GM12892 (cell line): Measurements from ENCODE around the gene TULP4.
"Not testable (repeated sequence)": the region's sequence is repeated elsewhere in the genome, so short reads cannot be mapped to it uniquely, and the experiment has no call there.

ENCODE experiments used
- DNase-seq: peaks from one replicate; pipeline ENCODE4 v3.0.0; 2011; ENCODE audit not compliant: insufficient read length
- FAIRE-seq: peaks from 2 replicates; lab custom pipeline; 2011; peaks lifted over from hg19 to GRCh38; lab: Jason Lieb, UNC
- POLR2A ChIP-seq: IDR thresholded peaks from 2 replicates; pipeline ENCODE4 v1.6.1; 2011; ENCODE audit warnings: low read depth, low read length, control low read depth
- POLR2AphosphoS5 ChIP-seq: IDR thresholded peaks from 2 replicates; pipeline ENCODE4 v1.6.1; 2011; ENCODE audit warnings: low read depth, low read length, control low read depth
- TAF1 ChIP-seq: IDR thresholded peaks from 2 replicates; pipeline ENCODE4 v1.6.1; 2011; ENCODE audit warnings: low read depth, mild to moderate bottlenecking, control low read depth, low read length, borderline replicate concordance

TULP4 gene

GRCh38 chr6:158283304-158283980 lies 28.8 kb upstream of the TULP4 start:
- no peak for DNase-seq
- peak; percentile 17 for FAIRE-seq
- TF ChIP-seq TAF1 (no peak), POLR2A (no peak), POLR2AphosphoS5 (no peak)

GRCh38 chr6:158284007-158284875 lies 28.0 kb upstream of the TULP4 start:
- no peak for FAIRE-seq

GRCh38 chr6:158284876-158285655 lies 27.2 kb upstream of the TULP4 start:
- FAIRE-seq (no peak), DNase-seq (no peak)

More at GRCh38 chr6:158284007-158284875, 28.0 kb upstream of the TULP4 start:
- no peak for DNase-seq
- TF ChIP-seq TAF1 (no peak), POLR2AphosphoS5 (no peak), POLR2A (no peak)

GRCh38 chr6:158285656-158286021 lies 26.6 kb upstream of the TULP4 start:
- no peak for FAIRE-seq
- TF ChIP-seq POLR2AphosphoS5 (no peak), POLR2A (no peak), TAF1 (no peak)
- DNase-seq = no peak

More at GRCh38 chr6:158284876-158285655, 27.2 kb upstream of the TULP4 start:
- no peak for TF ChIP-seq POLR2A
- no peak for TF ChIP-seq TAF1
- no peak for TF ChIP-seq POLR2AphosphoS5

GRCh38 chr6:158286413-158286812 lies 25.9 kb upstream of the TULP4 start:
- FAIRE-seq = no peak
- DNase-seq = no peak
- TF ChIP-seq POLR2A (no peak), POLR2AphosphoS5 (no peak), TAF1 (no peak)

GRCh38 chr6:158287047-158287446 lies 25.2 kb upstream of the TULP4 start:
- FAIRE-seq (peak; percentile 73), DNase-seq (no peak)
- TF ChIP-seq TAF1 = no peak
- TF ChIP-seq POLR2A = no peak

GRCh38 chr6:158290040-158290439 lies 22.2 kb upstream of the TULP4 start:
- TF ChIP-seq POLR2AphosphoS5 = no peak
- no peak for TF ChIP-seq POLR2A
- TF ChIP-seq TAF1 = no peak
- DNase-seq (no peak), FAIRE-seq (peak; percentile 98)

- TF ChIP-seq POLR2A (no peak), TAF1 (no peak), POLR2AphosphoS5 (no peak)
- DNase-seq = peak; percentile 37
- FAIRE-seq = peak; percentile 87
Measured at GRCh38 chr6:158290659-158291058, 21.6 kb upstream of the TULP4 start.

- DNase-seq = no peak
- TF ChIP-seq TAF1 (no peak), POLR2AphosphoS5 (no peak), POLR2A (no peak)
- peak; percentile 74 for FAIRE-seq
Measured at GRCh38 chr6:158292016-158292415, 20.2 kb upstream of the TULP4 start.

GRCh38 chr6:158293122-158293521 lies 19.1 kb upstream of the TULP4 start:
- FAIRE-seq (peak; percentile 65), DNase-seq (no peak)
- TF ChIP-seq POLR2AphosphoS5 (no peak), POLR2A (no peak), TAF1 (no peak)

- not testable (repeated sequence) for DNase-seq, FAIRE-seq
Measured at GRCh38 chr6:158295976-158296853, 16.1 kb upstream of the TULP4 start.

- FAIRE-seq = not testable (repeated sequence)
Measured at GRCh38 chr6:158296854-158297324, 15.4 kb upstream of the TULP4 start.

GRCh38 chr6:158297657-158298056 lies 14.6 kb upstream of the TULP4 start:
- DNase-seq, FAIRE-seq: not testable (repeated sequence)

More at GRCh38 chr6:158296854-158297324, 15.4 kb upstream of the TULP4 start:
- not testable (repeated sequence) for DNase-seq

- not testable (repeated sequence) for FAIRE-seq, DNase-seq
Measured at GRCh38 chr6:158300306-158301143, 11.7 kb upstream of the TULP4 start.
